GM23338 (cell line): Measurements from ENCODE around the gene MBNL1. TPM values are rescaled to one million over a fixed set of nuclear protein-coding genes. Genes with fewer than 3 reads are reported as not detected.

ENCODE experiments used
- EZH2 ChIP-seq: fragments of 200-600 bp; sonication (generic); IDR thresholded peaks from one replicate; pipeline ENCODE4 v1.8.0; 2017; ENCODE audit warnings: antibody characterized with exemption, mild to moderate bottlenecking, low read depth; ENCODE audit not compliant: unreplicated experiment
- POLR2AphosphoS5 ChIP-seq: IDR thresholded peaks from 2 replicates; pipeline ENCODE4 v1.6.1; 2016; ENCODE audit warnings: antibody characterized with exemption, low read depth
- REST ChIP-seq: IDR thresholded peaks from one replicate; pipeline ENCODE4 v1.6.1; 2018; ENCODE audit warnings: antibody characterized with exemption; ENCODE audit not compliant: unreplicated experiment
- STAT1 ChIP-seq: IDR thresholded peaks from one replicate; pipeline ENCODE4 v1.6.1; 2016; ENCODE audit warnings: antibody characterized with exemption; ENCODE audit not compliant: unreplicated experiment
- ZNF114 ChIP-seq: fragments of 250-450 bp; sonication (Bioruptor Pico); IDR thresholded peaks from 2 replicates; pipeline ENCODE4 v1.5.0; 2020; ENCODE audit warnings: mild to moderate bottlenecking, moderate library complexity
- ZNF462 ChIP-seq: fragments of 250-450 bp; sonication (Bioruptor Pico); IDR thresholded peaks from 2 replicates; pipeline ENCODE4 v1.5.0; 2020; ENCODE audit warnings: mild to moderate bottlenecking, moderate library complexity
- polyA plus RNA-seq: library from polyadenylated mRNA; unstranded; fragments of >200 nt; fragmentation: Nextera tagmentation; extraction: Ambion mirVana; gene quantifications from 2 replicates; pipeline ENCODE4 v1.2.1, GENCODE V29; 2016
- total RNA-seq: library from RNA; depleted of rRNA; stranded (reverse); fragments of >200 nt; shearing (Covaris generic); gene quantifications from 2 replicates; pipeline ENCODE4 v1.2.3, GENCODE V29; 2014

The MBNL1 gene
- total and polyA plus RNA-seq, 2 experiments from 2014 or later: 9.4 to 23.2 TPM

GRCh38 chr3:152391671-152392070 is 122.9 kb downstream of the MBNL1 start (continued):
- TF ChIP-seq ZNF462 (CRISPR knock-in tag) (no peak), REST (no peak), POLR2AphosphoS5 (no peak), ZNF114 (CRISPR knock-in tag) (no peak), EZH2 (no peak), STAT1 (no peak)
